GM21528 (cell line): ENCODE results near the gene METAP1.
A peak's percentile ranks its signal among the peaks of the same experiment; 100 is the strongest.
"Not testable (repeated sequence)": the region's sequence is repeated elsewhere in the genome, so short reads cannot be mapped to it uniquely, and the experiment has no call there.

ENCODE experiments used
- ATAC-seq: cut with Tn5 transposase; IDR thresholded peaks from one replicate; pipeline ENCODE4 v1.9.1; 2021; ENCODE audit warnings: mild to moderate bottlenecking, moderate library complexity; ENCODE audit not compliant: unreplicated experiment, low FRiP score

METAP1 gene

GRCh38 chr4:98996056-98996764, 689 bp downstream of the METAP1 start:
- ATAC-seq = peak; percentile 31

DNA sequence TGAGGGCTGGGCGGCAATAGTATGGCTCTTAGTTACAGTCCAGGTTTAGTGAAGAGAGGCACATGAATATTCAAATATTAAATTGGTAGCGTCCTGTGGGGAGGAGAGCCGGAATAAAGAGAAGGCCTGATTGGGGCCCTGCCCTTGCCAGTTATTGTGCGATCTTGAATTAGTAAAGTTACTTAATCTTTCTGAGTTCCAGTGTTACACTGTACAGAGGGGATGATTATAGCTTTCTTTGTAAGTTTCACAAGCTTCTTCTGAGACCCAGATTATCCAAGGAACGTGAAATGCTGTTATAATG, 1.2 kb downstream of the METAP1 start:
- ATAC-seq = no peak

DNA sequence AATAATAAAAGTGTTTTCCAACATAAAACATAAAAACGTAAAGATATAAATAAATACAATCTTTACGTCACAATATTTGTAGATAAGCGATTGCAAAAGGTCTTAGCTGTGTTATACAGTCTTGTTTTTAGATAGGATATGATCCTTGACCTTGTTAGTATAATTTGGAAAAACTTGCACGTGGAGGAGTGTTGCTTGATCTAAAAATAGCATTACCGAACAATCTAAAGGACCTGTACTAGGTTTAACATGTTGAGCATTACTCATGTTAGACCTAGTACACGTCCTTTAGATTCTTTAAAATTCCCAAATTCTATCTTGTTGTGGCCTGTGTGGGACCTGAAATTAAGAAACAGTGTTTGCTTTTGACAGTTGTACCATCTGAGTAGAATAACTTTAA, 1.6 kb downstream of the METAP1 start:
- no peak for ATAC-seq

- ATAC-seq = no peak
These were observed 3.0 kb downstream of the METAP1 start for GRCh38 chr4:98998551-98998950.

DNA sequence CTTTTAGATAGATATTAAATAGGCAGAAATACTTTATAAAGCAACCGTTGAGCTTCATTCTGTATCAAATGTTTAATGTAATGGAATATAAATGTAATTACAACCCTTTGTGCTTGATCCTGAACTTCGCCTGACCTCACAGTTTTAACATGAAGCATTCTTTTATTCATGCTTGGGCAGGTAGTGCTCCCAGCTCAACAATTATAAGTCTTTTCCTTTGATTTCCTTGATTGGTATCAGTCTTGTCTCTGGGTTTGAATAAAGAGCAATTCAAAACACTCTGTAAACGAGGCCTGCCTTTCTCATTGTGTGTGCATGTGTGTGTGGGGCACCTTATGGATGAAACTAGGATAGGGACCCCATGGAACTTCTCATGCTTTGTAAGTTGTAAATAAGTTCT, 6.8 kb downstream of the METAP1 start:
- no peak for ATAC-seq

DNA sequence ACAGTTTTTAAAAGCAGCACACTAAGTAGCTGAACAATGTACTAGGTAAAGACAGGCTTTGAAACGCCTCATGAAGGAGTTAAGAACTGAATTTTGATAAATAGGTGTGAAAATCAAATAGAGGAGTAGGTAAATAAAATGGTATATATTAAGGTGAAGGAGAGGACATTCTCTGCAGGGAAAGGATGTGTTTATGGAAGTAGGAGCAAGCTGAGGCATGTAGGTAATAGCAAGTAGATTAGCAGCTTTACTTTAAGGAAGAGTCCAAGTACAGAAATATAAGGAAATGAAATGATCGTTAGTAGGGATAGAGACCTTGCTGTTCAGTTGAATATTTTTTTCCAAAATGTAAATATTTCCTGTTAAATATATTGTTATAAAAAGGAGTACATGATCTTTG, 12.5 kb downstream of the METAP1 start:
- ATAC-seq = no peak

DNA sequence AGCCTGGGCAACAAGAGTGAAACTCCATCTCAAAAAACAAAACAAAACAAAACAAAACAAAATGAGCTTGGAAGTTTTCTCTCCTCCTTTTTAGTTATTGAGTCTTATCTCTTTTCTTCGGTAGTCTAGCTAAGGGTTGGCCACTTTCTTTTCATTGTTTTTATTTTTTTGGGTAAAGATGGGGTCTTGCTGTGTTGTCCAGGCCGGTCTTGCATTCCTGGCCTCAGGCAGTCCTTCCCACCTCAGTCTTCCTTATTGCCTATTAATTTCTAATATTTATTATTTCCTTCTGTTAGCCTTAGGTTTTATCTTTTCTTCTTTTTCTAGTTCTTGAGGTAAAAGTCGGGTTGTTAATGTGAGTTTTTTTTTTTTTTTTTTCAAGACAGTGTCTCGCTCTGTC, 16.4 kb downstream of the METAP1 start:
- no peak for ATAC-seq

GRCh38 chr4:99013402-99013843, 17.9 kb downstream of the METAP1 start:
- ATAC-seq = no peak

GRCh38 chr4:99013884-99014523, 18.5 kb downstream of the METAP1 start:
- no peak for ATAC-seq

DNA sequence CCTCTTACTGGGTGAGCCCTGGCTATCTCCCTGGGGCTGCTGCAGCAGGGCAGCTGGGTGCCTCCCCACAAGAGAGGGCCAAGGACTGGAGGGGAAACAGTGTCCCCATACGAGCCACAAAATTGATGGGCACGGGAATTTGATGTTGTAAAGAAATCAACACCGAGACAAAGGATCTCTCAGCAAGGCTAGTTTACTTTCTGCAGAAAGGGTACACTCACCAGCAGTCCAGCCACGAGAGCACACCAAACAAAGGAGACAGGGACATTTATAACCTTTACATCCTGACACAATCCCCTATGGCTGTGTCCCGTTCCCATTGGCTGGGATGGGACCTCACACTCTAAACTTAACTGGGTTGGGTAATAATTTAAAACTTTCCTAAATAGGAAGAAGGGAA, 25.9 kb downstream of the METAP1 start:
- ATAC-seq = no peak

DNA sequence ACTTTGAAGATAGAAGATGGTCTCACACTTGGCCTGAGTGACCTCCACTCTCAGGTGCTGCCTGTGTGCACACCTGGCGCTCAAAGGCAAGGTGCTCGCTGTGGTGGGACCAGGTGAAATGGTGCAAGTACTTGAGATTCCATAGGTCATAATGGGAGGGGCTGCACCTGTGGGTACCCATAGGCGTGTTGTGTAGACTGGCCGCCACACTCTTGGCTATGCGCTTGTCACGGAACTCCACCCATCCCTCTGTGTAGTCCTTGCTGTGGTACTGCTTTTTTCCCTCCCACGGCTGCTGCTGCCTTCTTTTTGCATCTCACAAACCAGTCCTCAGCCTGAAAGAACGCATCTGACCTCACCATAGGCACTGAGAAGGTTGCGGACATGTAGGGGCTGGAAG, 27.0 kb downstream of the METAP1 start:
- no peak for ATAC-seq

DNA sequence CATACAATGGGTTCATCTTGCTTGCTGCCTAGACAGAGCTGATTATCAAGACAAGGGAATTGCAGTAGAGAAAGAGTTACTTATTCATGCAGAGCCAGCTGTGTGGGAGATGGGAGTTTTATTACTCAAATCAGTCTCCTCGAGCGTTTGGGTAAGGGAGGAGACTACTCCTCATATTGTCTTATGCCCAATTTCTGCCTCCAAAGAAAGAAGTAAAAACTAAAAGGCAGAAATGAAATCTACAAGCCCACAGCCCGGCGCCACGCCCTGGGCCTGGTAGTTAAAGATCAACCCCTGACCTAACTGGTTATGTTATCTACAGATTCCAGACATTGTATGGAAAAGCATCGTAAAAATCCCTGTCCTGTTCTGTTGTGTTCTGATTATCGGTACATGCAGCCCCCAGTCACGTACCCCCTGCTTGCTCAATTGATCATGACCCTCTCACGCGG, 28.3 kb downstream of the METAP1 start:
- not testable (repeated sequence) for ATAC-seq

DNA sequence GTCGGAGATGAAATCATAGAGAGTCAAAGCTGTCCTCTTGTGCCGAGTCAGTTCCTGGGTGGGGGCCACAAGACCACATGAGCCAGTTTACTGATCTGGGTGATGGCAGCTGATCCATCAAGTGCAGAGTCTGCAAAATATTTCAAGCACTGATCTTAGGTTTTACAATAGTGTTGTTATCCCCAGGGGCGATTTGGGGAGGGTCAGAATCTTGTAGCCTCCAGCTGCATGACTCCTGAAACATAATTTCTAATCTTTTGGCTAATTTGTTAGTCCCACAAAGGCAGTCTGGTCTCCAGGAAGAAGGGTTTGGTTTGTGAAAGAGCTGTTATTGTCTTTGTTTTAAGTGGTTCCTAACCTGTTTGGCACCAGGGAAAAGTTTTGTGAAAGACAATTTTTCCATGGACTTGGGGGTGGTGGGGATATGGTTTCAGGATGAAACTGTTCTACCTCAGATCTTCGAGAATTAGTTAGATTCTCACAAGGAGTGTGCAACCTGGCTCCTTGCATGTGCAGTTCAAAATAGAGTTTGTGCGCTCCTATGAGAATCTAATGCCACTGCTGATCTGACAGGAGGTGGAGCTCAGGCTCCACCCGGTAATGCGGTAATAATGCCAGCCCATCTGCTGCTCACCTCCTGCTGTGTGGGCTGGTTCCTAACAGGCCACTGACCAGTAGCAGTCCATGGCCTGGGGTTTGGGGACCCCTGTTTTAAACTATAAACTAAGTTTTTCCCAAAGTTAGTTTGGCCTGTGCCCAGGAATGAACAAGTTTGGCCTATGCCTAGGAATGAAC, 29.2 kb downstream of the METAP1 start:
- ATAC-seq = no peak

GRCh38 chr4:99025506-99025905, 30.0 kb downstream of the METAP1 start:
- no peak for ATAC-seq

DNA sequence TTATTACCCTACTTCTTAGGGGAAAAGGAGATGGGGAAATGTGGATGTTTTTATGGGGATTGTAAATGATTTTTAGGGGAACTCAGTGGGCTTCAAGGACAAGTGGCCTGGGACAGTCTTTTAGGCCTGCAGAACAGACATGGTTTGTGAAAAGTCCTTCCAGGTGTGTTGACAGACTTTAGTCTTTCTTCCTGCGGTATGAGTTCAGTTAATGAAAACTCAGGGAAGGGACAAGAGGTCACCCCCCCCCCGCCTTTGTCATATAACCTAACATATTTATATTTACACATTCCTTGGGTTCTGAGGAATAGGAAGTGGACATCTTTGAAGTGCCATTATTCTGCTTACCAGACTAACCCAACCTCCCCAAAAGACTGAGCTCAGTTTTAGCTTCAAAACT, 31.8 kb downstream of the METAP1 start:
- ATAC-seq = no peak

GRCh38 chr4:99028187-99028586, 32.7 kb downstream of the METAP1 start:
- no peak for ATAC-seq

GRCh38 chr4:99029018-99029735, 33.7 kb downstream of the METAP1 start:
- ATAC-seq = peak; percentile 46

GRCh38 chr4:99029852-99030251, 34.3 kb downstream of the METAP1 start:
- no peak for ATAC-seq

GRCh38 chr4:99033956-99034355, 38.4 kb downstream of the METAP1 start:
- ATAC-seq = no peak

DNA sequence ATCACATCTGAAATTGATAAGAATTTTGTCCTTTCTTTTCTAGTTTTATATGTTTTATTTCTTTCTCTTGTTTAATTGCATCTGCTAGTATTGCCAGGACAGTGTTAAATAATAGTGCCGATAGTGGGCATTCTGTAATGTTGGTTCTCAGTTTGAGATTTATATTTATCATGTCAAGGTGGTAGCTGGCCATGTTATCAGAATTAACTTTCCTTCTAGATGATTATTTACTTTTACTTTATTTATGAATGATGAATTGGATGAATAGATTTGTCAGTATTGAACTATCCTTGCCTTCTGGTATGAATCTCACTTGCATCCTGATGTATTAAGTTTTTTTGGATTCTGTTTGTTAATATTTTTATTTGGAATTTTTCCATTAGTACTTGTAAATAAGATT, 42.7 kb downstream of the METAP1 start:
- ATAC-seq = no peak

DNA sequence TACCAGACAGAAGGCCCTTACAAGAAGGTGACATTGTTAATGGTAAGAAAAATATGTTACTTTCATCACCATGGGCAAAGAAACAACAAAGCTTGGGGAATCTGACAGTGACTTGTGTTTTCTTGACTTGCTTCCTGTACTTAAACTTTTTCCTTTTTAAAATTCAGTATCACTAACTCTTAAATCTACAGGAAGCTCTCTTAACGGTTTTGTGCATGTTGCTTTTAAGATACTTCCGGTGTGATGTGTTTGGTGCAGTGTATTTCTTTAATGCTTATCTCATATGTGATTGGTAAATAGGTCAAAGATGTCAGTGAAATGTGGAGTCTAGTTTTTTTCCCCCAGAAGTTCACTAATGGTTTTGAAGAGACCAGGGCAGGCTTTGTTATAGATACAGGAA, 47.8 kb downstream of the METAP1 start:
- ATAC-seq = no peak
